A549 (cell line): ENCODE results near the gene LRRC8C. TPM values are rescaled to one million over a fixed set of nuclear protein-coding genes. Genes with fewer than 3 reads are reported as not detected.

Experiments used
- ATAC-seq, 2 experiments: fragments of 200-7000 bp in 1 of 2; fragments of >200 bp in 1 of 2; cut with Nextera tagmentation in 1 of 2; cut with Tn5 transposase in 1 of 2; 3 replicates each; pipeline versions ENCODE4 v1.8.0 to v1.9.1; 2018 to 2020; ENCODE audit warnings: mild to moderate bottlenecking in 1 of 2, moderate library complexity in 1 of 2
- CTCF ChIA-PET: fragments of 300-600 bp; sonication (Branson Sonifier 250); formaldehyde crosslinking; extraction: SDS; loops from one replicate; lab custom pipeline; 2021; ENCODE audit warnings: antibody characterized with exemption, inconsistent platforms; lab: Yijun Ruan, JAX
- POLR2A ChIA-PET: fragments of 350-600 bp; formaldehyde crosslinking; extraction: SDS; loops from one replicate; lab custom pipeline; 2021; ENCODE audit warnings: antibody characterized with exemption, inconsistent platforms; lab: Yijun Ruan, JAX
- DNase-seq, 2 experiments: peaks; one replicate each; pipeline versions ENCODE4 v3.0.0 to v3.0.0-alpha.2; 2011 to 2016; ENCODE audit warnings: low read depth in 1 of 2, low spot score in 1 of 2
- FAIRE-seq: peaks from 2 replicates; lab custom pipeline; 2011; peaks lifted over from hg19 to GRCh38; lab: Jason Lieb, UNC
- H3K27ac ChIP-seq, 2 experiments: fragments of >200 bp; sonication (Bioruptor Twin); formaldehyde crosslinking; 3 replicates each; pipeline ENCODE4 v1.5.1; 2016 to 2017
- H3K4me1 ChIP-seq: fragments of >200 bp; sonication (Bioruptor Twin); formaldehyde crosslinking; 3 replicates; pipeline ENCODE4 v1.6.1; 2016
- H3K4me2 ChIP-seq: fragments of >200 bp; sonication (Bioruptor Twin); formaldehyde crosslinking; 3 replicates; pipeline ENCODE4 v1.6.1; 2016
- H3K4me3 ChIP-seq: fragments of >200 bp; sonication (Bioruptor Twin); formaldehyde crosslinking; 3 replicates; pipeline ENCODE4 v1.5.1; 2016
- H3K9me3 ChIP-seq: fragments of >200 bp; sonication (Bioruptor Twin); formaldehyde crosslinking; 3 replicates; pipeline ENCODE4 v1.6.1; 2016
- ELK1 ChIP-seq: fragments of 150-350 bp; IDR thresholded peaks from 2 replicates; pipeline ENCODE4 v1.6.1; 2014; ENCODE audit warnings: low read depth, mild to moderate bottlenecking, low read length
- HES2 ChIP-seq: fragments of >200 bp; sonication (Bioruptor Twin); formaldehyde crosslinking; IDR thresholded peaks from 2 replicates; pipeline ENCODE4 v1.6.1; 2016
- HEYL ChIP-seq: fragments of 250-450 bp; sonication (Bioruptor Pico); IDR thresholded peaks from 2 replicates; pipeline ENCODE4 v1.8.0; 2021; ENCODE audit warnings: mild to moderate bottlenecking, moderate library complexity
- HOXB13 ChIP-seq: fragments of 250-450 bp; sonication (Bioruptor Pico); IDR thresholded peaks from 2 replicates; pipeline ENCODE4 v1.5.0; 2020; ENCODE audit warnings: low read depth, mild to moderate bottlenecking, moderate library complexity
- HOXB5 ChIP-seq: fragments of 250-450 bp; sonication (Bioruptor Pico); IDR thresholded peaks from 2 replicates; pipeline ENCODE4 v1.5.0; 2020; ENCODE audit warnings: mild to moderate bottlenecking, moderate library complexity
- KDM5A ChIP-seq: fragments of 200-600 bp; sonication (generic); IDR thresholded peaks from 2 replicates; pipeline ENCODE4 v1.6.1; 2016; ENCODE audit warnings: antibody characterized with exemption, mild to moderate bottlenecking
- MAFK ChIP-seq: fragments of 450-650 bp; IDR thresholded peaks from 2 replicates; pipeline ENCODE4 v1.6.1; 2014; ENCODE audit not compliant: partially characterized antibody
- MAX ChIP-seq: IDR thresholded peaks from 2 replicates; pipeline ENCODE4 v1.6.1; 2012
- MYC ChIP-seq: IDR thresholded peaks from 2 replicates; pipeline ENCODE4 v1.6.1; 2012; ENCODE audit warnings: mild to moderate bottlenecking, inconsistent platforms, low read length, improper control_type of control experiment, borderline replicate concordance
- NFE2L2 ChIP-seq: fragments of 150-350 bp; conservative IDR thresholded peaks from 2 replicates; pipeline ENCODE4 v1.6.1; 2014; ENCODE audit warnings: low read length
- POLR2AphosphoS2 ChIP-seq: conservative IDR thresholded peaks from 2 replicates; pipeline ENCODE4 v1.6.1; 2012; ENCODE audit warnings: low read length, improper control_type of control experiment, inconsistent platforms
- RAD21 ChIP-seq, 2 experiments: fragments of >200 bp in 1 of 2; sonication (Bioruptor Twin) in 1 of 2; formaldehyde crosslinking in 1 of 2; IDR thresholded peaks in 1 of 2; conservative IDR thresholded peaks in 1 of 2; 2 replicates in 1 of 2; 3 replicates in 1 of 2; pipeline ENCODE4 v1.6.1; 2012 to 2018; ENCODE audit warnings: inconsistent platforms in 1 of 2
- REST ChIP-seq: fragments of 200-600 bp; sonication (generic); IDR thresholded peaks from 2 replicates; pipeline ENCODE4 v1.6.1; 2016; ENCODE audit warnings: antibody characterized with exemption, mild to moderate bottlenecking, moderate library complexity
- RNF2 ChIP-seq: fragments of 200-600 bp; sonication (generic); IDR thresholded peaks from 2 replicates; pipeline ENCODE4 v1.6.1; 2016; ENCODE audit warnings: low read depth, mild to moderate bottlenecking, antibody characterized with exemption, moderate library complexity, borderline replicate concordance
- SMC3 ChIP-seq: fragments of >200 bp; sonication (Bioruptor Twin); formaldehyde crosslinking; IDR thresholded peaks from 3 replicates; pipeline ENCODE4 v1.6.1; 2018; ENCODE audit warnings: inconsistent platforms
- TFCP2L1 ChIP-seq: fragments of 250-450 bp; sonication (Bioruptor Pico); IDR thresholded peaks from 2 replicates; pipeline ENCODE4 v1.5.0; 2021; ENCODE audit warnings: mild to moderate bottlenecking
- ZNF302 ChIP-seq: fragments of 250-450 bp; sonication (Bioruptor Pico); IDR thresholded peaks from 2 replicates; pipeline ENCODE4 v1.9.0; 2021; ENCODE audit warnings: inconsistent platforms, mild to moderate bottlenecking, moderate library complexity
- WGBS: methylation state at CpG from one replicate; pipeline ENCODE4 v1.1.6; 2017; ENCODE audit errors: missing lambda C conversion rate; 5-methylcytosine and 5-hydroxymethylcytosine counted together
- polyA plus RNA-seq, 4 experiments: library from polyadenylated mRNA; depleted of rRNA in 3 of 4; stranded (reverse); fragments of >200 nt; fragmentation: RNase III in 1 of 4; extraction: RNeasy Plus Mini Kit Qiagen cat#74134 plus additional on column Dnase treatment in 1 of 4; gene quantifications; 2 replicates in 3 of 4; 3 replicates in 1 of 4; pipeline ENCODE4 v1.2.3, GENCODE V29; 2011 to 2017
- TF ChIP-seq, protein P1 (sequence below): fragments of >200 bp; sonication (Bioruptor Twin); formaldehyde crosslinking; IDR thresholded peaks from 3 replicates; pipeline ENCODE4 v1.6.1; 2016
- TF ChIP-seq, protein P2 (sequence below): fragments of 450-650 bp; IDR thresholded peaks from 2 replicates; pipeline ENCODE4 v1.6.1; 2014; ENCODE audit warnings: antibody characterized with exemption

The LRRC8C gene
- polyA plus RNA-seq, 2 of the 4 experiments (the other 2 are of a cell fraction): 6.3 to 15.9 TPM

DNA sequence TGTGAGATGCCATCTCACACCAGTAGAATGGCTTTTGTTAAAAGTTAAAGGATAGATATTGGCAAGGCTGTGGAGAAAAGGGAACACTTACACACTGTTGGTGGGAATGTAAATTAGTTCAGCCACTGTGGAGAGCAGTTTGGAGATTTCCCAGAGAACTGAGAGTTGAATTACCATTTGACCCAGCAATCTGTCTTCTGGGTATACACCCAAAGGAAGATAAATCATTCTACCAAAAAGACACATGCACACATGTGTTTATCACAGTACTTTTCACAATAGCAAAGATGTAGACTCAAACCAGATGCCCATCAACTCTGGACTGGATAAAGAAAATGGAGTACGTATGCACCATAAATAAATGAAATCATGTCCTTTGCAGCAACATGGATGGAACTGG, 99.3 kb downstream of the LRRC8C start:
- DNase-seq: no peak
- TF ChIP-seq ZNF302 (CRISPR knock-in tag) (no peak), RNF2 (no peak), HES2 (no peak), REST (no peak), MAX (no peak), ELK1 (no peak), RAD21 (conservative IDR thresholded peaks at IDR 0.05 in 1 of 2, IDR thresholded peaks at IDR 0.05 in 1 of 2) (no peak), NFE2L2 (no peak), HEYL (CRISPR knock-in tag) (no peak)
- no peak for ATAC-seq
- POLR2A ChIA-PET: no interaction called here
- CTCF ChIA-PET: no interaction called here
- Histone ChIP-seq H3K9me3 (no peaks in the 10 kb centered on the region), H3K4me3 (no peak overlapping the region), H3K4me2 (no peak overlapping the region), H3K27ac (no peak overlapping the region), H3K4me1 (no peaks in the 10 kb centered on the region)
- 88% methylated on average over 1 of the region's 1 CpG for WGBS
- no peak for FAIRE-seq

DNA sequence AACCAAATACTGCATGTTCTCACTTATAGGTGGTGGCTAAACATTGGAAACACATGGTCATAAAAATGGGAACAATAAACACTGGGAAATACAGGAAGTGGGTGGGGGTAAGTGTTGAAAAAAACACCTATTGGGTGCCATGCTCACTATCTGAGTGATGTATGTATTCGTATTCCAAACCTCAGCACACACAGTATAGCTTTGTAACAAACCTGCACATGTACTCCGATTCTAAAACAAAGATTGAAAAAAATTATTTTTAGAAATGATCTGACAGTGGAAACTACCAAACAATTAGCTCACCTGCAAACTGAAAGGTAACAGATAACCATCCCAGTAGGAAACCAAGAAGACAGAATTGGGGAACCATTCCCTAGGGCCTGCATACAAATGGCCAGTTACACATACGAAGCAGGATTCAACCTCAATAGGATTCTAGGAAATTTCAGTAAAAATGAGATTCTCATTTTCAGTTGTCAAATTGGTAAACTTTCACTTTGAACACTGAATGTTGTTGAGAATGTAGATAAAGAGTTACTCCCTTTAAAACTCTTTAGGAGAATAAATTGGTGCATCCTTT, 99.8 kb downstream of the LRRC8C start:
- CTCF ChIA-PET: no interaction called here
- WGBS: 94% methylated on average over 3 of the region's 3 CpGs
- DNase-seq (no peak), FAIRE-seq (no peak), ATAC-seq (no peak)
- Histone ChIP-seq H3K4me2 (no peak overlapping the region), H3K9me3 (no peaks in the 10 kb centered on the region), H3K4me3 (no peak overlapping the region), H3K27ac (no peak overlapping the region), H3K4me1 (no peaks in the 10 kb centered on the region)
- no peak for TF ChIP-seq HOXB5 (CRISPR knock-in tag)
- TF ChIP-seq KDM5A: no peak
- POLR2A ChIA-PET: no interaction called here

GRCh38 chr1:89733748-89734147, 100.8 kb downstream of the LRRC8C start:
- CTCF ChIA-PET: no interaction called here
- 67% methylated on average over 4 of the region's 4 CpGs for WGBS

More at GRCh38 chr1:89733748-89734147, 100.8 kb downstream of the LRRC8C start:
- no peak for FAIRE-seq
- no peak overlapping the region for H3K4me3 ChIP-seq
- no peak overlapping the region for H3K27ac ChIP-seq
- no peak for DNase-seq
- POLR2A ChIA-PET: no interaction called here
- H3K4me1 ChIP-seq: peaks cover 2% of the 10 kb centered on the region; the same call in 1 of the 3 replicates
- no peak for ATAC-seq
- no peaks in the 10 kb centered on the region for H3K9me3 ChIP-seq
- no peak overlapping the region for H3K4me2 ChIP-seq
- TF ChIP-seq HOXB5 (CRISPR knock-in tag) (no peak), MYC (no peak), SMC3 (no peak), MAFK (no peak), TFCP2L1 (CRISPR knock-in tag) (no peak), REST (no peak), HOXB13 (no peak), POLR2AphosphoS2 (no peak)
- TF ChIP-seq, protein P1, sequence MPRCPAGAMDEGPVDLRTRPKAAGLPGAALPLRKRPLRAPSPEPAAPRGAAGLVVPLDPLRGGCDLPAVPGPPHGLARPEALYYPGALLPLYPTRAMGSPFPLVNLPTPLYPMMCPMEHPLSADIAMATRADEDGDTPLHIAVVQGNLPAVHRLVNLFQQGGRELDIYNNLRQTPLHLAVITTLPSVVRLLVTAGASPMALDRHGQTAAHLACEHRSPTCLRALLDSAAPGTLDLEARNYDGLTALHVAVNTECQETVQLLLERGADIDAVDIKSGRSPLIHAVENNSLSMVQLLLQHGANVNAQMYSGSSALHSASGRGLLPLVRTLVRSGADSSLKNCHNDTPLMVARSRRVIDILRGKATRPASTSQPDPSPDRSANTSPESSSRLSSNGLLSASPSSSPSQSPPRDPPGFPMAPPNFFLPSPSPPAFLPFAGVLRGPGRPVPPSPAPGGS: no peak
- TF ChIP-seq, protein P2, sequence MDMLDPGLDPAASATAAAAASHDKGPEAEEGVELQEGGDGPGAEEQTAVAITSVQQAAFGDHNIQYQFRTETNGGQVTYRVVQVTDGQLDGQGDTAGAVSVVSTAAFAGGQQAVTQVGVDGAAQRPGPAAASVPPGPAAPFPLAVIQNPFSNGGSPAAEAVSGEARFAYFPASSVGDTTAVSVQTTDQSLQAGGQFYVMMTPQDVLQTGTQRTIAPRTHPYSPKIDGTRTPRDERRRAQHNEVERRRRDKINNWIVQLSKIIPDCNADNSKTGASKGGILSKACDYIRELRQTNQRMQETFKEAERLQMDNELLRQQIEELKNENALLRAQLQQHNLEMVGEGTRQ: no peak
